Activated T-cell treated with anti-CD3 and anti-CD28 coated beads for 48 hours (primary cell): ENCODE results near the gene PAAF1.
"Not testable (repeated sequence)": the region's sequence is repeated elsewhere in the genome, so short reads cannot be mapped to it uniquely, and the experiment has no call there.

Source experiments
- DNase-seq: peaks from one replicate; pipeline ENCODE4 v3.0.0-alpha.2; 2020; ENCODE audit warnings: low read depth

Gene PAAF1

DNA sequence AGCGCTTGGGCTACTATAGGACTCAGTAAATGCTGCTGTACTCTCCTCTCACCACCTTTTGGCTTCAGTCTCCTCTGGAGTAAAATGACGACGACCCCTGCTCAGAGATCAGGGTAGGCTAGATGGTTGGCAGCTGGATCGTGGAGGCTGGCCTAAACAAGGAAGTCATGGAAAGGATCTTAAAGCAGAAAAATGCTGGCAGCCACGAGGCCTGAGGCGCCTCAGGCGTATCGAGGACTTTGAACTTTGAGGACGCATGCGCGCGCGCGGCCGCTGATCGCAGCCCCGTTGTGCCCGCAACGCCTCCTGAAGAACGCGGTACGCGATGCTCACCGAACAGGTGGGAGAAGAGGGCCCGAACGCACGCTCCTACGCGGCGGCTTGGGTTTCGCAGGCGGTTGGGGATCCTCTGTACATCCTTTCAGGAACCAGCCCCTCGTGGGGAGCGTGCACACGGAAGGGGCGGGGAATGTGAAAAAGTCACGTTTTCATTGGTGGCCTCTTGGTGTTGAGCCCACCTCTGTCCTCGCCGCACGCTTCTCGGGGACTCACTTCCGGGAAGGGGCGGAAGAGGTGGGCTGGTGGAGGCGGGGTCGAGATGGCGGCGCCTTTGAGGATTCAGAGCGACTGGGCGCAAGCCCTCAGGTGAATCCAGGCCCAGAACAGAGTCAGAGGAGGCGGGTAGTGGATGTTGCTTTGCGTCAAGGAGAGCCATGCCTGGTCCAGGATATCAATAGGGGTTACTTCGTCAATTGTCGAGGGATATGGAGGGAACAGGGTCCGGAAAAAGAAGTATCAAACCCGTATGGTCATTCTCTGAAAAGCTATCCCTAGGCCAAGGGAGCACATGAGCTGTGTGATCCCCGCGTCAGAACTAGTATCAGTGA is at the start of gene PAAF1, which contains the start of gene COA4:
Gene PAAF1, plus strand, starts transcription at position 576 of the 887 bp plus-strand sequence. Its CDS starts 23 bp downstream, at position 599.
Gene COA4, minus strand, starts transcription at position 423 of the 887 bp plus-strand sequence. CDS start 3,468 bp downstream, outside the sequence.
- peak; percentile 91 for DNase-seq

GRCh38 chr11:73830261-73830660 is 46.5 kb upstream of the PAAF1 start:
- DNase-seq = no peak

- no peak for DNase-seq
These were observed 43.7 kb upstream of the PAAF1 start for GRCh38 chr11:73833067-73833466.

GRCh38 chr11:73838443-73839122 is 38.2 kb upstream of the PAAF1 start:
- no peak for DNase-seq

GRCh38 chr11:73839123-73839457 is 37.7 kb upstream of the PAAF1 start:
- DNase-seq = no peak

- DNase-seq = no peak
These were observed 25.6 kb upstream of the PAAF1 start for GRCh38 chr11:73851046-73851764.

DNA sequence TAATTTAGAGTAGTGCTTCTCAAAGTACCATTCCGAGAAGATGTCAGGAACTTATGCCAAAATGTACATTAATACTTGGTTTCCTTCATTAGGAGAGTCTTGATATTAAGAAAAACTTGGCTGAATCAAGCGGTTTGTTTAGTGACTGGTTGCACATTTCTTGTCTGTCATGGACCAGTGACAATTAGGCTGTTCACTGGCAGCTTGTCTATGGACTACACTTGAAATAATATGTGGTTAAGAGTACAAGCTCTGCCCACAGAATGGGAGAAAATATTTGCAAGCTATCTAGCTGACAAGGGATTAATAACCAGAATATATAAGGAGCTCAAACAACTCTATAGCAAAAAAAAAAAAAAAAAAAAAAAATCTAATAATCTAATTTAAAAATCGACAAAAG is 24.8 kb upstream of the PAAF1 start:
- no peak for DNase-seq

DNA sequence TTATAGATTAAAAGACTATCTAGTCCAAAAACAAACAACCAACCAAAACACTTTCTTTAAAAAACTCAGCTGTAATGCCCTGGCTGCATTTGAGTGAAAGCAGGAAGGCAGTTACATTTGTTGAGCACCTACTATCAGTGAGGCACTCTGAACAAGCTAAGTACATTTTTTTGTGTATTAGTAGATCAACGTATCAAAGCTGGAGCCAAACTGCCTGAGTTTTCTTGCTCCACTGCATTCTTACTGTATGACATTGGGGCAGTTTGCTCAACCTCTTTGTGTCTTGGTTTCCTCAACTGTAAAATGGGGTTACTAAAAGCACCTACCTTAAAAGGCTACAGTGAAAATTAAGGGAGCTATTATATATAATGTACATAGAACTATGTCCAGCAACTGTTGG is 22.1 kb upstream of the PAAF1 start:
- DNase-seq = no peak

DNA sequence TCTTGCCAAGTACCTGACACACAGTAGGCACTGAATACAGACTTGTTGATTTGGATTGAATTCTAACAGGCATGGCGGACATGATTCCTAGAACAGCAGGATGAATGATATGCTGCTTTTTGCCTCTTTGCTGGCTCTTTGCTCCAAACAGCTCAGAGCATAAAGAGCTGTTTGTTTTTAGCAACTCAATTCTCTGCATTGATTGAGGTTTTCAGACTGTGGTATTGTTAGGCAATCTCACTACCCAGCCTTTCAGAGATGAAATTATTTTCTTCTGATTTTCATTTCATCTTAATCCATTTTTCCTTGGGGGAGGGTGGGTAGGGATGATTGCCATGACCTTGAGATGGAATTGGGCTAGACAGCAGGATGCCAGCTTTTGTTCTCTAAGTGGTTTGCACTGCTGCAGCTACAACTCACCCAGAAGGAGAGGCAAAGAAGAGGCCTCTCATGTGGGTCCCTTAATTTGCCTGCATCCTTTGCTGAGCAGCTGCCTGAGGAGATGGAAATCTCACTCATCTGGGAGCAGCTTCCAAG is 20.7 kb upstream of the PAAF1 start:
- no peak for DNase-seq

DNA sequence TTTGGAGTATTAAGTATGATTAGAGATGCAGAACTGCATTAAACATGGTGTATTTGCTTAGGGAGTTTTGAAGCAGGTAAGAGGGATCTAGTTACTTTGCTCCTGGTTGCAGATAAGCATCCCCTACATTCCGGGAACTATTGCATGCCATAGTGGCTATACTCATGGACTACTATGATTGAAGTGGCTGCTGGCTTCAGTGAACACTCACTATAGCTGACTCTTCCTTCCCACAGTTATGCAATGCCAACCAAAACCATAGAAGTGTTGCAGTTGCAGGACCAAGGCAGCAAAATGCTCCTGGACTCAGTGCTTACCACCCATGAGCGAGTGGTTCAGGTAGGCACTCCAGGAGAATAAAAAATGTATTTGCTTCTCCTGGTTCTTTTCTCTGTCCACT is 17.1 kb upstream of the PAAF1 start:
- no peak for DNase-seq

DNA sequence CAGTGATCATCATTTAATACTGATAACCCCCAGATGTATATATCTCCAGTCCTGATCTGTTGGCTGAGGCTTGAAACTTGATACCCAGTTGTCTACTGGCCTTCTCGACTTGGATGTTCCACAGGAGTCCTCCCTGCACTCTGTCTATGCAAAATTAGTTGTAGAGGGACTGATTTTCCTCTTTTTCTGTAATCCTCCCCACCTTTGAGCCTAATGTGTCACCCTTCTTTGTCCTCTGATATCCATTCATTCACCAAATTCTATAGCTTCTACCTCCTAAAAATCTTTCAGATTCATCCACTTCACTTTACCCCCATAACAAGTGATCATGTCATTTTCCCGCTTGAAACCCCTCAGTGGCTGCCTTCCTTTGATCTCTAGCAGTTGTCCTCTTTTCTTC is 16.6 kb upstream of the PAAF1 start:
- no peak for DNase-seq

DNA sequence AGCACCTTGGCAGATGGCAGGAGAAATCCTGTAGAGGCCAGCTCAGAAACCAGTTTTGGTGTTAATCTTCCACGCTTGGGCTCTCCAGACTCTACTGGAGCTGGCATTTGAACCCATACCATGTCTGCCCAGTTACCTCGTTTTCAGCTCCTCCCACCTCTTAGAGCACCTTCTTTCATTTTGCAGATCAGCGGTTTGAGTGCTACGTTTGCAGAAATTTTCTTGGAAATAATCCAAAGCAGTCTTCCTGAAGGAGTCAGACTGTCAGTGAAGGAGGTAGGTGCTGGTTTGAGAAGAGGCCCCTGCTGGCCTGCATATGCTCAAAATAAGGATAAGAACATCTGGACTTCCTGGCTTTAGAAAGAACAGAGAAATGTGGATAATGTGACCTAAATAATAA is 13.8 kb upstream of the PAAF1 start:
- no peak for DNase-seq

DNA sequence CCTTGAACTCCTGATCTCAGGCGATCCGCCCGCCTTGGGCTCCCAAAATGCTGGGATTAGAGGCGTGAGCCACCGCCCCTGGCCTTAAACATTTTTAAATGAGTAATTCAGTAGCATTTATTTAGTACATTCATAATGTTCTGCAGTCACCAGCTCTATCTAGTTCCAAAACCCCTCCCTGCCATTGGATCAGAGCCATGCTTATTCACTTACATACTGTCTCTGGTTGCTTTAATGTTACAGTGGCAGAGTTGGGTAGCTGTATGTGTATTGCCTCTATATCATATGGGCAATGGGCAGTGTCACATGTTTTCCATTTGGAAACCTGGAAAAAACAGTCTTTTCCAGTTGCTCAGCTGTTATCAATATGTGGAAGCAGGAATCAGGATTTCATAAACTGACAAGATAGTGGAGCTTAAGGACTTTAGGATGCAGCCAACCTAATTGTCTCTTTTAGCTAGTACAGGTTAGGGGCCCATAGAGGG is 10.7 kb upstream of the PAAF1 start:
- no peak for DNase-seq

- DNase-seq = no peak
These were observed 10.2 kb upstream of the PAAF1 start for GRCh38 chr11:73866586-73866996.

- no peak for DNase-seq
These were observed 7.4 kb upstream of the PAAF1 start for GRCh38 chr11:73869332-73869949.

- no peak for DNase-seq
These were observed 6.5 kb upstream of the PAAF1 start for GRCh38 chr11:73870261-73870660.

DNA sequence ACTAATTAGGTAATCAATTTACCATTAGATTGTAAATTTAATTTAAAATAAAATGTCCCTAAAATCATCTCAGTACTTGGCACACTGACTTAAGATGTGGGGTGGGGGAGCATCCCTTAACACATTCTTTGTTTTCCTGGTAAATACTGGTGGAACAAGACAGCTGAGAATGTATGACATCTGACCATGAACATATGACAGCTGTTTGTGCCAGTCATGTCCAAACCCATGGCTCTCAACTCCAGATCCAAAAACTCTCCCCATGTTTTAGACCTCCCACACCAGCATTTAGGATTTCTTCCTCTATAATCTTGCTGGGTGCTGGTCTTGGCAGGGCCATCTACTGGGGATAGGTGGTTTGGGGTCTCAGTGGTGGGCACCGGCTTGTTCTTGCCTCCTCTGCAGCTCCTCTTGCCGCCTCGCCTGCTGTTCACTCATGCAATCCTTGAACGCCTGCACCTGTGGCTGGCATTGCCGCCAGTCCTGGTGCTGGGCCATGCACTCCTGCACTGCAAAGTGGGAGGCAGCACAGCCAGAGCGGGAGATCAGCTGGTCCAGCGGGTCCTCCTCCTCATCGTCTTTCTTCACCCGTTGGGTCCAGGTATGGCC is 3.9 kb upstream of the PAAF1 start:
- no peak for DNase-seq

- DNase-seq = no peak
These were observed 1.4 kb upstream of the PAAF1 start for GRCh38 chr11:73875380-73875779.

DNA sequence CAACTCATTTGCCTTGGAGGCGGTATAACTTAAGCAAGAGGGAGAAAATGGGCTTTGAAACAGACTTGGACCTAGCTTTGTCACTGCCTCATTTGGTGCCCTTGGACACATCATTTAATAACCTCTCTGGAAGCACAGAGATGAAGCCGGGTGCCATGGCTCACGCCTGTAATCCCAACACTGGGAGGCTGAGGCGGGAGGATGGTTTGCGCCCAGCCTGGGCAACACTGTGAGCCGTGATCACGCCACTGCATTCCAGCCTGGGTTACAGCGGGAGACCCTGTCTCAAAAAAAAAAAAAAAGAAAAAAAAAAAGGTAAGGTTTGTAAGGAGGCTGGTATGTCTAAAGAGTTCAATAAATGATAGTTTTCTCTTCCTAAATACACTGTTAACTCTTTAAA is 959 bp upstream of the PAAF1 start:
- DNase-seq = no peak

DNA sequence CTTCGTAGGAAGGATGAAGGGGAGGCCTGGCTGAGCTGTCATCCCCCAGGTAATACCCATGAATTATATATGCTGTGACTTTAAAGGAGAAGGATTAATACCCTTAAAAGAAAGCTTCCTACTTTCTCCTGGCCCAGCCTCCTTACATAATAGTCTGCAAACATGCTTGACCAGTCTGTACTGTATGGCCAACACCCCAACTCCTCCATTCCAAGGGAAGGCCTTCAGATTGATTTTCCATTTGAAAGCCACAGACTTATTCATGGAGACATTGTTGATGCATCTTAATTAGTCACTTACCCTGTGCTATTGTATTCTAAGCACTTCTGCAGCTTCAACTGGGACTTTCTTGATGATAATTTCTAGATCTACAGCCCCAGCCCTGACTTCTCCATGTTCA is 2.0 kb downstream of the PAAF1 start:
- no peak for DNase-seq

DNA sequence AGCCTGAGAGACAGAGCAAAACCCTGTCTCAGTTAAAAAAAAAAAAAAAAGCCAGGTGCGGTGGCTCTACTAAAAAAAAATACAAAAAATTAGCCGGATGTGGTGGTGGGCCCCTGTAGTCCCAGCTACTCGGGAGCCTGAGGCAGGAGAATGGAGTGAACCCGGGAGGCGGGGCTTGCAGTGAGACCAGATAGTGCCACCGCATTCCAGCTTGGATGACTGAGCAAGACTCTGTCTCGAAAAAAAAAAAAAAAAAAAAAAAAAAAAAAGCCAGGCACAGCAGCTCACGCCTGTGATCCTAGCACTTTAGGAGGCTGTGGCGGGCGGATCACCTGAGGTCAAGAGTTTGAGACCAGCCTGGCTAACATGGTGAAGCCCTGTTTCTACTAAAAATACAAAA is 3.6 kb downstream of the PAAF1 start:
- not testable (repeated sequence) for DNase-seq
